Measurements from ENCODE around the gene NHSL2. TPM values are rescaled to one million over a fixed set of nuclear protein-coding genes. Genes with fewer than 3 reads are reported as not detected.

NHSL2 gene
- total RNA-seq, 2 experiments from 2014 or later = 0.58 to 0.88 TPM

DNA sequence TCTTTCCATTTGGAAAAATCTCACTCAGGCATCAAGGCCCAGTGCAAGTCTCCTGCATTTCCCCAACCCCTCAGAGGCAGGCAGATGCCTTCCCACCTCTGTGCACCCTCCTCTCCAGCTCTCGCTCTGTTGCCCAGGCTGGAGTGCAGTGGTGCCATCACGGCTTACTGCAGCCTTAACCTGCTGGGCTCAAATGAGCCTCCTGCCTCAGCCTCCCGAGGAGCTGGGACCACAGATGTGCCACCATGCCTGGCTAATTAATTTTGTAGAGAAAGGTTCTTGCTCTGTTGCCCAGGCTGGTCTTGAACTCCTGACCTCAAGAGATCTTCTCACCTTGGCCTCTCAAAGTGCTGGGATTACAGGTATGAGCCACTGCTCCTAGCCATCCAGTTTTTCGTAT lies 95.8 kb downstream of the NHSL2 start:
- ChIA-PET CTCF (no interaction called here), POLR2A (no interaction called here)
- TF ChIP-seq, protein P1, sequence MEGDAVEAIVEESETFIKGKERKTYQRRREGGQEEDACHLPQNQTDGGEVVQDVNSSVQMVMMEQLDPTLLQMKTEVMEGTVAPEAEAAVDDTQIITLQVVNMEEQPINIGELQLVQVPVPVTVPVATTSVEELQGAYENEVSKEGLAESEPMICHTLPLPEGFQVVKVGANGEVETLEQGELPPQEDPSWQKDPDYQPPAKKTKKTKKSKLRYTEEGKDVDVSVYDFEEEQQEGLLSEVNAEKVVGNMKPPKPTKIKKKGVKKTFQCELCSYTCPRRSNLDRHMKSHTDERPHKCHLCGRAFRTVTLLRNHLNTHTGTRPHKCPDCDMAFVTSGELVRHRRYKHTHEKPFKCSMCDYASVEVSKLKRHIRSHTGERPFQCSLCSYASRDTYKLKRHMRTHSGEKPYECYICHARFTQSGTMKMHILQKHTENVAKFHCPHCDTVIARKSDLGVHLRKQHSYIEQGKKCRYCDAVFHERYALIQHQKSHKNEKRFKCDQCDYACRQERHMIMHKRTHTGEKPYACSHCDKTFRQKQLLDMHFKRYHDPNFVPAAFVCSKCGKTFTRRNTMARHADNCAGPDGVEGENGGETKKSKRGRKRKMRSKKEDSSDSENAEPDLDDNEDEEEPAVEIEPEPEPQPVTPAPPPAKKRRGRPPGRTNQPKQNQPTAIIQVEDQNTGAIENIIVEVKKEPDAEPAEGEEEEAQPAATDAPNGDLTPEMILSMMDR (IDR thresholded peaks at IDR 0.05) = no peak
- intact Hi-C loops (cut with micrococcal nuclease) = no loop called here
- Mint-ChIP-seq H3K36me3 (ENCODE audit: low read depth) (no peaks in the 10 kb centered on the region), H3K4me3 (no peak overlapping the region), H3K4me1 (ENCODE audit: low read depth) (no peaks in the 10 kb centered on the region), H3K9me3 (no peaks in the 10 kb centered on the region), H3K27me3 (no peaks in the 10 kb centered on the region), H3K27ac (no peak overlapping the region)
- DNase-seq (no peak), ATAC-seq (no peak)

DNA sequence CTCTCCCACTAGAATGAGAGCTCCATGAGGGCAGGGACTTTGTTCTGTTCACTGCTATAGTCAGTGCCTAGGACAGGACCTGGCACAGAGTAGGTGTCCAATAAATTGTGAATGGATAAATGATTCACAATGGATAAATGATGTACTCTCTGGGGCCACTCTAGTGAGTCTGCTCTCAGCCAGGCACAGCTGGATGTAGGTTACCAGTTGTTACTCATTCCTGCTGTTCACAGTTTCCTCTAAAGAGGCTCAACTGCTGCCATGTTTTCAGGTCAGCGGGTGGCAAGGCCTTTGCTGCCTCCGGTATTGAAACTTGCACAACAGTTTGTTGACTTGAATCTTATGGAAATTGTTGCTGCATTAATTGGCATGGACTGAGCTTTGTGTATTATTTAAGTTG lies 99.1 kb downstream of the NHSL2 start:
- intact Hi-C loops (cut with micrococcal nuclease) = no loop called here
- ATAC-seq = no peak

DNA sequence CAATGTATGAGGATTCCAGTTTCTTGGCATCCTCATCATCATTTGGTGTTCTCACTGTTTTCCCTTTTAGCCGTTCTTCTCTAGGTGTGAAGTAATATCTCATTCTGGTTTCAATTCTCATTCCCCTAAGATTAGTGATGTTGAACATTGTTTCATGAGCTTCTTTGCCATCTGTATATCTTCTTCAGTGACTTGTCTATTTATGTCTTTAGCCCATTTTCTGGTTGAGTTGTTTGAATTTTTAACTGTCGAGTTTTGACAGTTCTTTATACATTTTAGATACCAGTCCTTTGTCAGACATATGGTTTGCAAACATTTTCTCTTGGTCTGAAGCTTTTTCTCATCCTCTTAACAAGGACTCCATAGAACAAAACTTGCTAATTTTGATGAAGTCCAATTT lies 101.1 kb downstream of the NHSL2 start:
- Mint-ChIP-seq H3K27ac (no peak overlapping the region), H3K4me1 (ENCODE audit: low read depth) (no peaks in the 10 kb centered on the region), H3K36me3 (ENCODE audit: low read depth) (no peaks in the 10 kb centered on the region), H3K9me3 (no peaks in the 10 kb centered on the region), H3K4me3 (no peak overlapping the region), H3K27me3 (peaks cover 3% of the 10 kb centered on the region)
- TF ChIP-seq, protein P1 (IDR thresholded peaks at IDR 0.05) = no peak
- ChIA-PET CTCF (interaction anchor here (1.1 to 2.3 kb wide), 3 partner anchors 10 to 114 kb away, joined by 3 to 12 read pairs (median 7); no protein-coding TSS in a partner anchor), POLR2A (no interaction called here)
- intact Hi-C loops (cut with micrococcal nuclease) = no loop called here
- ATAC-seq = no peak
- no peak for DNase-seq

More for the DNA sequence above, 99.1 kb downstream of the NHSL2 start:
- H3K36me3 Mint-ChIP-seq (ENCODE audit: low read depth) = no peaks in the 10 kb centered on the region
- TF ChIP-seq, protein P1 (IDR thresholded peaks at IDR 0.05) = no peak
- no peak for DNase-seq
- no peaks in the 10 kb centered on the region for H3K9me3 Mint-ChIP-seq
- CTCF ChIA-PET = no interaction called here
- POLR2A ChIA-PET = no interaction called here
- H3K4me1 Mint-ChIP-seq (ENCODE audit: low read depth) = no peaks in the 10 kb centered on the region
- no peak overlapping the region for H3K4me3 Mint-ChIP-seq
- H3K27ac Mint-ChIP-seq = no peak overlapping the region
- no peaks in the 10 kb centered on the region for H3K27me3 Mint-ChIP-seq

DNA sequence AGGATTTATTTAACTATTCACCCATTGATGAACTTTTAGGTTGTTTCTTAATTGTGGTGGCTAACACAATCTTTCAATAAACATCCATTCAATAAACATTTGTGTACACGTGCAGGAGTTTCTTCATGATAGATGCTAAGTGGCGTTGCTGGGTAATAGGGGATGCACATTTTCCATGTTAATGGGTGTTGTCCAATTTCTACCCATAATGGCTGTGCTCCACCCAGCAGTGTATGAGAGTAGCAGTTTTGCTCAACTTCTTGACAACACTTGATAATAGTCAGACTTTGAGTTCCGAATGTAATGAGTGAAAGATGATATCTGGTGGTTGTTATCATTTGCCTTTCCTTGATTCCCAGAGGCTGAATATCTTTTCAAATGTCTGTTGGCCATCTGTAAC lies 104.7 kb downstream of the NHSL2 start:
- Mint-ChIP-seq H3K27me3 (peaks cover 9% of the 10 kb centered on the region), H3K36me3 (ENCODE audit: low read depth) (no peaks in the 10 kb centered on the region), H3K9me3 (no peaks in the 10 kb centered on the region), H3K4me1 (ENCODE audit: low read depth) (peaks cover 14% of the 10 kb centered on the region), H3K4me3 (no peak overlapping the region), H3K27ac (no peak overlapping the region)
- ChIA-PET CTCF (no interaction called here), POLR2A (no interaction called here)
- no peak for DNase-seq
- intact Hi-C loops (cut with micrococcal nuclease) = no loop called here
- no peak for ATAC-seq
- TF ChIP-seq, protein P1 (IDR thresholded peaks at IDR 0.05) = no peak

DNA sequence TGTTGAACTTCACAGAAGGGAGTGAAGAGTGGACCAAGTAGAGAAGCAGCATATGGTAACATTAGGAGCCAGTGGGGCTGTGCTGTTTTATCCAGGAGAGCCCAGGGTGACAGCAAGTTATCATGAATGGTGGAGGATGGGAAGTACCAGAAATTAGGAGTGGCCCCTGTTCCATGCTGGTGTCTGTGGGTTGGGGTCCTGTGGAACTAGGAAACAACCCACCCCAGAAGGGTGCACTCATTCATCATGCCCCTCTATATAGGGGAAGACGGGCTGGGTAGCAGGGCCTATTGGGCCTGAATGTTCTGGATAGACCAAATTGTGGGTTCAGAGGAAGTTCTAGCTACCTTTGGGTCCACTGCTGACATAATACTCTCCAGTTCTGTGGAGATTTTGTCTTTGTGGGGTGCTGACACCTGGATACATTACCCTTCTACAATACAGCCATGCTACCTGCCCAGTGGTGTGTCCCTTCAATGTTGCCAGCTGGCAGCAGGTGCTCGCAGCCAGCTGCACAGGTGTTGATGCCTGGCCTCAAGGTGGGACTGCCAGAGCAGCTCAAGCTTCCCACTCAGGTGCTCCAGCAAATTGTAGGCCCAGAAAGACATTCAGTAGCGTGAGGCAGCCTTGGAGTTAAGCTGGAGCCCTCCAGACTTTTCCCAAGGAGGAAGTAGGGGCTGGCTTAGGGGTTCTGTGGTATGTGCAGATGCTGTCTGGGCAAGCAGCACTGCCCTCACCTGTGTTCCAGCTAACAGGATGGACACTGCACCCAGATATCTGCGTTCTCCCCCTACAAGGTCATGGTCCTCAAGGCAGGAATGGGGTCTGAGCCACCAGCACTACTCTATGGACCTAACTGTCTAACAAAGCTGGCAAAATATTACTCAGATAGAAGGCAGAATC lies 106.5 kb downstream of the NHSL2 start:
- H3K4me1 Mint-ChIP-seq (ENCODE audit: low read depth) = peaks cover 27% of the 10 kb centered on the region
- TF ChIP-seq, protein P1 (IDR thresholded peaks at IDR 0.05) = no peak
- ChIA-PET CTCF (interaction anchor here (1.0 to 5.9 kb wide), 8 partner anchors 13 to 157 kb away, joined by 3 to 40 read pairs (median 4); no protein-coding TSS in a partner anchor), POLR2A (interaction anchor here (0.6 to 0.7 kb wide), 3 partner anchors 83 to 260 kb away, joined by 3 read pairs; partner anchors contain the start of gene RPS4X)
- H3K36me3 Mint-ChIP-seq (ENCODE audit: low read depth) = no peaks in the 10 kb centered on the region
- DNase-seq (no peak), ATAC-seq (no peak)
- H3K9me3 Mint-ChIP-seq = no peaks in the 10 kb centered on the region
- peaks cover 16% of the 10 kb centered on the region for H3K27me3 Mint-ChIP-seq
- intact Hi-C loops (cut with micrococcal nuclease) = no loop called here
- no peak overlapping the region for H3K27ac Mint-ChIP-seq
- H3K4me3 Mint-ChIP-seq = no peak overlapping the region
